Measurements from ENCODE around the gene CCNJ.

- TF ChIP-seq, protein P1, sequence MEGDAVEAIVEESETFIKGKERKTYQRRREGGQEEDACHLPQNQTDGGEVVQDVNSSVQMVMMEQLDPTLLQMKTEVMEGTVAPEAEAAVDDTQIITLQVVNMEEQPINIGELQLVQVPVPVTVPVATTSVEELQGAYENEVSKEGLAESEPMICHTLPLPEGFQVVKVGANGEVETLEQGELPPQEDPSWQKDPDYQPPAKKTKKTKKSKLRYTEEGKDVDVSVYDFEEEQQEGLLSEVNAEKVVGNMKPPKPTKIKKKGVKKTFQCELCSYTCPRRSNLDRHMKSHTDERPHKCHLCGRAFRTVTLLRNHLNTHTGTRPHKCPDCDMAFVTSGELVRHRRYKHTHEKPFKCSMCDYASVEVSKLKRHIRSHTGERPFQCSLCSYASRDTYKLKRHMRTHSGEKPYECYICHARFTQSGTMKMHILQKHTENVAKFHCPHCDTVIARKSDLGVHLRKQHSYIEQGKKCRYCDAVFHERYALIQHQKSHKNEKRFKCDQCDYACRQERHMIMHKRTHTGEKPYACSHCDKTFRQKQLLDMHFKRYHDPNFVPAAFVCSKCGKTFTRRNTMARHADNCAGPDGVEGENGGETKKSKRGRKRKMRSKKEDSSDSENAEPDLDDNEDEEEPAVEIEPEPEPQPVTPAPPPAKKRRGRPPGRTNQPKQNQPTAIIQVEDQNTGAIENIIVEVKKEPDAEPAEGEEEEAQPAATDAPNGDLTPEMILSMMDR (conservative IDR thresholded peaks at IDR 0.05; ENCODE audit: low read depth in 2 of 2) = no peak
- TF ChIP-seq, protein P2, sequence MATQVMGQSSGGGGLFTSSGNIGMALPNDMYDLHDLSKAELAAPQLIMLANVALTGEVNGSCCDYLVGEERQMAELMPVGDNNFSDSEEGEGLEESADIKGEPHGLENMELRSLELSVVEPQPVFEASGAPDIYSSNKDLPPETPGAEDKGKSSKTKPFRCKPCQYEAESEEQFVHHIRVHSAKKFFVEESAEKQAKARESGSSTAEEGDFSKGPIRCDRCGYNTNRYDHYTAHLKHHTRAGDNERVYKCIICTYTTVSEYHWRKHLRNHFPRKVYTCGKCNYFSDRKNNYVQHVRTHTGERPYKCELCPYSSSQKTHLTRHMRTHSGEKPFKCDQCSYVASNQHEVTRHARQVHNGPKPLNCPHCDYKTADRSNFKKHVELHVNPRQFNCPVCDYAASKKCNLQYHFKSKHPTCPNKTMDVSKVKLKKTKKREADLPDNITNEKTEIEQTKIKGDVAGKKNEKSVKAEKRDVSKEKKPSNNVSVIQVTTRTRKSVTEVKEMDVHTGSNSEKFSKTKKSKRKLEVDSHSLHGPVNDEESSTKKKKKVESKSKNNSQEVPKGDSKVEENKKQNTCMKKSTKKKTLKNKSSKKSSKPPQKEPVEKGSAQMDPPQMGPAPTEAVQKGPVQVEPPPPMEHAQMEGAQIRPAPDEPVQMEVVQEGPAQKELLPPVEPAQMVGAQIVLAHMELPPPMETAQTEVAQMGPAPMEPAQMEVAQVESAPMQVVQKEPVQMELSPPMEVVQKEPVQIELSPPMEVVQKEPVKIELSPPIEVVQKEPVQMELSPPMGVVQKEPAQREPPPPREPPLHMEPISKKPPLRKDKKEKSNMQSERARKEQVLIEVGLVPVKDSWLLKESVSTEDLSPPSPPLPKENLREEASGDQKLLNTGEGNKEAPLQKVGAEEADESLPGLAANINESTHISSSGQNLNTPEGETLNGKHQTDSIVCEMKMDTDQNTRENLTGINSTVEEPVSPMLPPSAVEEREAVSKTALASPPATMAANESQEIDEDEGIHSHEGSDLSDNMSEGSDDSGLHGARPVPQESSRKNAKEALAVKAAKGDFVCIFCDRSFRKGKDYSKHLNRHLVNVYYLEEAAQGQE (IDR thresholded peaks at IDR 0.05; ENCODE audit: unreplicated experiment) = no peak
- TF ChIP-seq EZH2phosphoT487 (IDR thresholded peaks at IDR 0.05; ENCODE audit: unreplicated experiment) (no peak), EZH2 (IDR thresholded peaks at IDR 0.05; ENCODE audit: low read depth, unreplicated experiment) (no peak), POLR2AphosphoS5 (IDR thresholded peaks at IDR 0.05; ENCODE audit: low read depth) (no peak), JUNB (IDR thresholded peaks at IDR 0.05; ENCODE audit: unreplicated experiment) (no peak)
These were observed 32.6 kb downstream of the CCNJ start for GRCh38 chr10:96075977-96076376.

Measured in GM23338 (cell line).